NB4 (cell line): Measurements from ENCODE around the gene SUFU.

Source experiments
- DNase-seq: peaks from one replicate; pipeline ENCODE4 v3.0.0; 2010; ENCODE audit warnings: low read depth
- H3K4me3 ChIP-seq: one replicate; pipeline ENCODE4 v1.5.1; 2011; ENCODE audit warnings: mild to moderate bottlenecking, low read depth, low read length, moderate library complexity
- CTCF ChIP-seq: IDR thresholded peaks from one replicate; pipeline ENCODE4 v1.5.1; 2012; ENCODE audit warnings: low read depth, low read length
- MYC ChIP-seq: IDR thresholded peaks from 2 replicates; pipeline ENCODE4 v1.6.1; 2011; ENCODE audit warnings: low read depth, low read length
- POLR2A ChIP-seq: IDR thresholded peaks from 2 replicates; pipeline ENCODE4 v1.6.1; 2011; ENCODE audit warnings: mild to moderate bottlenecking; ENCODE audit not compliant: insufficient read length; ENCODE audit errors: extremely low read depth
- TF ChIP-seq, protein P1 (sequence below): IDR thresholded peaks from 2 replicates; pipeline ENCODE4 v1.6.1; 2011; ENCODE audit warnings: low read depth, low read length

SUFU gene

DNA sequence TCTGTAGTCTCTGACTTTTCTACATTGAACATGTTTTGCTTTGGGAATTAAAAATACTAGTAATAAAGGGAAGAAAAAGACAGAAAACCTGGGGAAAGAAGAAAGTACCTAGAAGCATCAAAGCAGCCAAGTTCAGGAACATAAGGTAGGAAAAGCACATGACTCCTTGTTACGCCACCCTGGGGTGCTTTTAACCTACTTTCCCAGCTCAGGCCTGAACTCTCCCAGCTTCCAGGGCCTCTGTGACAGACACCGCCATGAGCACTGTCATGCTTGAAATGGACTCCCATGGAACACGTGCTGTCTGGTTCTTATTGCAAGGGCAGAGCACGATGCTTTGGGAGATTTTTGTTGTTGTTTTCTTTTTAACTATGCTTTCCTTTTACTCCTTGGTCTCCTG lies 12.6 kb upstream of the SUFU start:
- no peak for DNase-seq
- no peak overlapping the region for H3K4me3 ChIP-seq
- TF ChIP-seq POLR2A (no peak), CTCF (no peak), MYC (no peak)
- TF ChIP-seq, protein P1, sequence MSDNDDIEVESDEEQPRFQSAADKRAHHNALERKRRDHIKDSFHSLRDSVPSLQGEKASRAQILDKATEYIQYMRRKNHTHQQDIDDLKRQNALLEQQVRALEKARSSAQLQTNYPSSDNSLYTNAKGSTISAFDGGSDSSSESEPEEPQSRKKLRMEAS: no peak

DNA sequence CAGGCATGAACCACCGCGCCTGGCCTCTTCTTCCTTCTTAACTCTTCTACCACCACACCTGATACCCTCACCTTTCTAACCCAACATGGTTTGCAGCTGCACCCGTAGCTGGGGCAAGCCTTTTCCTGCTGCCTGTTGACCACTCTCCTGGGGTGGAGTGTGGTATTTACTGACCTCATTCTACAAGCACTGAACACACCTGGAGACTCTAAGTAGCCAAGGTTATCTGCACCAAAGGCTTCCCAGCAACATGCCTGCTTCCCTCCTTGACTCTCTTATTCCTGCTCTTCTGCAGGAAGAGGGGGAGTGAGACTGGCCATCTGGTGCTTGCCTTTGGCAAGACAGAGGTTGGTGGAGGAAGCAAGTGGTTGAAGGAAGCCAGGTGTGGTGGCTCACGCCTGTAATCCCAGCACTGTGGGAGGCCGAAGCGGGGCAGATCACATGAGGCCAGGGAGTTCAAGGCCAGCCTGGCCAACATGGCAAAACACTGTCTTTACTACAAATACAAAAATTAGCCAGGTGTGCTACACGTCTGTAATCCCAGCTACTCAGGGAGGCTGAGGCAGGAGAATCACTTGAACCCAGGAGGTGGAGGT lies 11.3 kb upstream of the SUFU start:
- TF ChIP-seq CTCF (no peak), MYC (no peak), POLR2A (no peak)
- TF ChIP-seq, protein P1: no peak
- H3K4me3 ChIP-seq: no peak overlapping the region
- DNase-seq: no peak

GRCh38 chr10:102492983-102493382 lies 10.8 kb upstream of the SUFU start:
- no peak overlapping the region for H3K4me3 ChIP-seq
- TF ChIP-seq MYC (no peak), POLR2A (no peak), CTCF (no peak)
- TF ChIP-seq, protein P1: no peak
- no peak for DNase-seq

DNA sequence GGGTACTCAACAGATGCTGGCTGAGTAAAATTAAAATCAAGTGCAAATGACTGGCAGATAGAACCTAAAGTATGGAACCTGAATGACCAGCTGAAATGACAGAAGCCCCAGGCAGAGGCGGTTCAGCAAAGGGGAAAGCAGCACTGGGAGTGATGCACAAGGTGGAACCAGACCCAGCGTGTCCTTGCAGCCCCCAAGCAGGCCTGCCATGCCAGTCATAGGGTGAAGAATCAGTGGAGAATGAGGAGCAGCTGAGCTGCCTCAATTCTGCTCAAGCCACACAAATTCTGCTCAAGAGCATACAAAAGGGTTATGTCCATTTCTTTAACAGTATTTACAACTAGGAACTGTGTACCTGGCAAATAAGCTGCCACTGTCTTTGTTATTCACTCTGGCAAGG lies 10.0 kb upstream of the SUFU start:
- DNase-seq: no peak
- no peak for TF ChIP-seq CTCF
- TF ChIP-seq MYC: no peak
- no peak for TF ChIP-seq POLR2A
- TF ChIP-seq, protein P1: no peak
- H3K4me3 ChIP-seq: no peak overlapping the region

GRCh38 chr10:102497545-102497944 lies 6.2 kb upstream of the SUFU start:
- no peak for DNase-seq
- no peak overlapping the region for H3K4me3 ChIP-seq
- no peak for TF ChIP-seq MYC
- TF ChIP-seq, protein P1: no peak
- no peak for TF ChIP-seq CTCF
- no peak for TF ChIP-seq POLR2A
